ENCODE measurements around the gene OR13J1.

OR13J1 gene

DNA sequence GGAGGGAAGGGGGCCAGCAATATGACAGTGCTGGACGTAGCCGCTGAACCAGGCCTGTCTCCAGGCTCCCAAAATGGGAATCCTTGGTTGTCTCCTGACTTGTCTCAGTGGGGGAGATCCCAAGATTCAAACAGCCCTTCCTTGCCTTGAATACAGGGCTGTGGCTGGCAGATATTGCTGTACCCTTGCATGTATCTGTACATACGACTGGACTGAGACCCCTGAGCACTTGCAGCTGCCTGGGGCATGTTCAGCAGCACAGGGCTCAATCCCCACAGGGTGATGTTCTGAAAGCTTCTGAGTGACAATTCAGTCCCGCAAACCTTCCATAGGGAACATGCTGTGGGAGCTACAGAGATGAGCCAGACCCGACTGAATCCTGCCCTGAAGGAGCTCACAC lies 13.3 kb downstream of the OR13J1 start:
- DNase-seq, result no peak

DNA sequence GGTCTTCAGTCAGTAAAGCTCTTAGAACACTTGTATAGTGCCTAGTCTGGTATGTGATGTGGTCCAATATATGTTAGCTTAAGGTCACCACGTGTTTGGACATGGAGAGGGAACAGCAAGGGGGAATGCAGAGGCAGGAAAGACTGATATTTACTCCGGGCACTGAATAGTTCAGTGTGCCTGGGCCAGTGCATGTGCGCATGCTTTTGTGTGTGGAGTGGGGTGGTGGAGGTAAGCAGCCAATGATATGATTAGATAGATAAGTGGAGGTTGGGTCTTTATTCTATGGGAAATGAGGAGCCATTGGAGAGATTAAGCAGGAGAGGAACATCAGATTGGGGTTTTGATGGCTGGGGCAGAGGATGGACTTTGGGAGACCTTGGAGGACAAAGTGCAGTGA lies 14.0 kb downstream of the OR13J1 start:
- no peak for DNase-seq

- DNase-seq, result no peak
These were observed 16.0 kb downstream of the OR13J1 start for GRCh38 chr9:35854091-35854762.

GRCh38 chr9:35852876-35853865 lies 17.0 kb downstream of the OR13J1 start:
- DNase-seq, result no peak

GRCh38 chr9:35852267-35852815 lies 17.9 kb downstream of the OR13J1 start:
- DNase-seq, result no peak

DNA sequence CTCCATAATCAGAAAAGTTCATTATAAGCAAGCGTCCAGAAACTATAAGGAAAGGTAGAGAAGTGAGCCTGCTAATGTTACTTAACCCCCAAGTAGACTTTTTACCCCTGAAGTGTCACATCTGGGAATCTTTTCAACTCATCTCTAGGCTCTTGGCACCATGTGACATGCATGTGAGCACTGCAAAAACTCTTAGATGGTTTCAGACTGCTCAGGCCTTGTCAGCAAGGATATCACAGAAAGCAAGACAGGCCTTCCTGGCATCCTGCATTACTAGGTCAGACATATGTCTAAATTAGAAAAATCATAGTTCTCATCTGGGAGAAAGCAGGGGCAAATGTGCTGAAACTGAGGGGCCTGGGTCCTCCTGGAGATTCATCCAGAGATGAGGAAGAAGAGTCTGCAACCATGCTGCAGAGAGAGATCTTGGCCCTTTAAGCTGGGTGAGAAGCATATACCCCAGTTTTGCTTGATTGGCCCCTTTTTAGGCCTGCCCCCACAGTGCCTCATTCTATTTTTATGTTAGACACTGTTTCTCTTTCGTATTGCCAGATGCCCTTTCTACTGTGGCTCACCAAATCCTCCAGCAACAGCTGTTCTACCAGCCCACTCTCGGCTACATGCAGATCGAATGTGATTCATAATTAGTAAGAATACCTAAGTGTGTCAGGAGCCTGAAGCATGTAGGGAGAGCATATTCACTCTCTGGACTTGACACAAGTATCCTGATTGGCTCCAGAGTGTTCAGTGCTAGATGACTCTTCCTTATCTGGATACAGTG lies 22.2 kb downstream of the OR13J1 start:
- peak; percentile 22 for DNase-seq

GRCh38 chr9:35845824-35846771 lies 24.1 kb downstream of the OR13J1 start:
- no peak for DNase-seq

DNA sequence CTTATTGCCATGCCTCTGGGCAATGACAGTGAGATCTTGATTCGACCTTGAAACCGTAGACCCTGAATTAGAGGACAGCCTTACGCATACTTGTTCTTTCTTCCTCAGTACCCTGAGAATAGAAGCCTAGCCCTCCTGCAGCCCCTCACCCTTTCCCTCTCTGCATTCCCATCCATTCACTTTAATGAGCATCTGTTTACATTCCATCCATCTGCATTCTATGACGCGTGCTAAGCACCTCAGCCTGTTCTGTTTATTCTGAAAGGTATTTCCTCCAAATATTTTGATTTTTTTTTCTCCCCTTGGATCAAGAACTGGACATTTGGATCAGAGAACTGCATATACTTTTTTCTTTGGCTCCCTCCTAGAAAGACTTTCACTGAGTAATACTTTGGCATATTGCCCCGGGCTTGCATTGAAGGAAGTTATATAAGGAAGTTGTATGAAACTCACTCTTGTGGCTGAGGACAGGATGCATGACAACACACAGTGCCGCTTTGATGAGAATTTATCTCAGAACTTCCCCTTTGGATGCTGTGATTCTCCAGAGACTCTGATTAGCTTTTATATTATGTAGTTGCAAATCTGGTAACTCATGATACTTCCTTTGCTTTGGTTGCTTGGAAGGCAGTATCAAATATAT lies 25.5 kb downstream of the OR13J1 start:
- DNase-seq, result no peak

- no peak for DNase-seq
These were observed 27.4 kb downstream of the OR13J1 start for GRCh38 chr9:35842795-35843194.

GRCh38 chr9:35842020-35842745 lies 28.0 kb downstream of the OR13J1 start:
- no peak for DNase-seq

GRCh38 chr9:35841645-35841900 lies 28.6 kb downstream of the OR13J1 start:
- DNase-seq, result no peak

- DNase-seq, result no peak
These were observed 29.1 kb downstream of the OR13J1 start for GRCh38 chr9:35840881-35841644.

DNA sequence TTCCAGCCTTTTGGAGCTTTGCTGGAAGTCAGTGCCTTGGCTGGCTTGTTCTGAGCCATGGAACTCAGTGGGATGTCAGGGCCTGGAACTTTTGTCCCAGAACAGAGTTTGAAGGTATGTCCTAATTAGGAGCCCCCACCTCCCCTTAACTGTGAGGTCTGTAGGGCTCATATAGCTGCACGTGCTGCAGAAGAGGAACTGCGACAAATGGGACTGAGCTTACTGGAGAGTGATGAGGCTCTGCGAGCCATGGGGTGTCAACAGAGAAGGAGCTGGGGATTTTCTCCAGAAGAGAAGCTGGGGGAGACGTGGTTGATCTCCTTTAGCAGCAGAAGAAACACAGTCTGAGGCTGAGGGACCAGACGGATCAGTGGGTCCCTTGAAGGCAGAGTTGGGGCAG lies 30.3 kb downstream of the OR13J1 start:
- DNase-seq, result no peak

DNA sequence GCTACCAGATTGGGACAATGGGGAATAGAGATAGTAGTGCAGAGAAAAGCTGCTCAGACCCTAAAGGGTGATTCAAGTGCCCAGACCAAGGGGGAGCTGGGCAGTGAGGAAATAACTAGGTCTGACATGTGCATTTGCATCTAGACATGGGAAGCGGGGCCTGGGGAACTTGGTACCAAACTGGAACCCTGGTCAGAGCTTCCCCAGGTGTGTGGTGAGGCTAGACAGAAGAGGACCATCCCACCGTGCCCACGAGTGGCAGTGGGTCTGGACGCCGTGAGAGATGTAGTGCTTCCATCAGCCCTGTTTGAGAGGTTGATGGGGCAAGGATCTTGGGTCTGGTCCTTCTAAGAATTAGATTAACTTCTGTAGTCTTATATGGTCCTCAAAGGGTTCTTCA lies 33.6 kb downstream of the OR13J1 start:
- no peak for DNase-seq

- DNase-seq, result no peak
These were observed 34.4 kb downstream of the OR13J1 start for GRCh38 chr9:35835766-35836165.

DNA sequence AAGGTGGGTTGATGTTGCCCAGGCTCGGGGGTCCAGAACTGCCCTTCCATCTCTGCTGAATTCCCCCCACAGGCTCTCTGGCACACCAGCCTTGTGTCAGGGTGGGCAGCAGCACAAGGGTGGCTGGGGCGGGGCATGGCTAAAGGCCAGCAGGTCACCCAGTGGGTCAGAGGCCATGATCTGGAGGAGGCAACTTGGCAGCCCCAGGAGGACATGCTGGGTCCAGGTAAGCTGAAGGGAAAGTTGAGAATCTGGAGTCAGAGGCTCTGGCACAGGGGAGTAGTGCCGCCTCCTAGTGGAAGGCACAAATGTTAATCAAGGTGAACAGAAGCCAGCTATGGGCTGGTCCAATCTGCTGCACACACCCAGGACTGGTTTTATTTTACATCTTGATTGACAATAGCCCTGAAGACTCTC lies 35.0 kb downstream of the OR13J1 start:
- DNase-seq, result peak; percentile 22

GRCh38 chr9:35834260-35835215 lies 35.7 kb downstream of the OR13J1 start:
- DNase-seq, result no peak

- DNase-seq, result no peak
These were observed 37.4 kb downstream of the OR13J1 start for GRCh38 chr9:35832814-35833213.

DNA sequence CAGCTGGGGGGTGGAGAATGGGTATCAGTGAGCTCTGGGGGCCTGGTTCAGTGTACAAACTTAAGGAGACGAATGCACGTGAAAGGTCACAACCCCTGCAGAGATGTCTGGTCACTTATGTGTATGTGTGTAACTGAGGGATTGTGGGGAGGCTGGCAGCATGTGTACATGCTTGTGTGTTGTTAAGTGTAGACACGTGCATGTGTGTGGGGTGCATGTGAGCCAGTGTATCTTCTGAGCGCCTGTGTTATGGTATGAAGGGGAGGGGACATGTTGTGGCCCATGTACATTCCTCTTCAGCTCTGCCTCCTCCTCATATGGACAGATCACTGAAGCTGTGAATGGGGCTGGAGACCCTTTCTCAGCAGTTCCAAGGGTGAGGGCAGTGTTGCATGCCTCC lies 39.2 kb downstream of the OR13J1 start:
- DNase-seq, result no peak

Measured in NCI-H82 (cell line).